H9 (cell line): ENCODE measurements around the gene HYAL2. TPM values are rescaled to one million over a fixed set of nuclear protein-coding genes. Genes with fewer than 3 reads are reported as not detected.
A peak's percentile ranks its signal among the peaks of the same experiment; 100 is the strongest.

Experiments used
- DNase-seq: peaks from one replicate; pipeline ENCODE4 v3.0.0-alpha.2; 2017
- H2AFZ ChIP-seq: one replicate; pipeline ENCODE4 v1.6.1; 2013; ENCODE audit warnings: mild to moderate bottlenecking, low read length, control low read depth, moderate library complexity
- H2AK5ac ChIP-seq: 2 replicates; pipeline ENCODE4 v1.6.1; 2013; ENCODE audit warnings: low read length, control low read depth, mixed read lengths; ENCODE audit not compliant: insufficient read length
- H2BK120ac ChIP-seq: one replicate; pipeline ENCODE4 v1.6.1; 2013; ENCODE audit warnings: low read depth, mild to moderate bottlenecking, low read length, control low read depth, inconsistent platforms; ENCODE audit not compliant: poor library complexity, severe bottlenecking
- H2BK12ac ChIP-seq: 2 replicates; pipeline ENCODE4 v1.6.1; 2013; ENCODE audit warnings: low read length, control low read depth, mixed read lengths, low read depth; ENCODE audit not compliant: insufficient read length
- H2BK15ac ChIP-seq: 2 replicates; pipeline ENCODE4 v1.6.1; 2013; ENCODE audit warnings: low read depth, low read length, control low read depth
- H2BK20ac ChIP-seq: one replicate; pipeline ENCODE4 v1.6.1; 2013; ENCODE audit warnings: low read depth, mild to moderate bottlenecking, low read length, control low read depth, inconsistent platforms; ENCODE audit not compliant: poor library complexity, severe bottlenecking
- H2BK5ac ChIP-seq: 2 replicates; pipeline ENCODE4 v1.6.1; 2013; ENCODE audit warnings: low read length, control low read depth, mixed read lengths; ENCODE audit not compliant: insufficient read length
- H3K14ac ChIP-seq: 2 replicates; pipeline ENCODE4 v1.6.1; 2013; ENCODE audit warnings: low read length, control low read depth; ENCODE audit not compliant: insufficient read depth
- H3K18ac ChIP-seq: 2 replicates; pipeline ENCODE4 v1.6.1; 2013; ENCODE audit warnings: low read depth, mild to moderate bottlenecking, mixed read lengths, low read length, control low read depth; ENCODE audit not compliant: insufficient read length
- H3K23ac ChIP-seq: 2 replicates; pipeline ENCODE4 v1.6.1; 2013; ENCODE audit warnings: low read length, control low read depth, mixed read lengths, low read depth; ENCODE audit not compliant: insufficient read length
- H3K23me2 ChIP-seq: 2 replicates; pipeline ENCODE4 v1.6.1; 2013; ENCODE audit warnings: low read depth, mild to moderate bottlenecking, mixed read lengths, low read length, control low read depth; ENCODE audit not compliant: insufficient read length, poor library complexity, severe bottlenecking
- H3K27ac ChIP-seq: 2 replicates; pipeline ENCODE4 v1.5.1; 2013; ENCODE audit warnings: low read length, control low read depth, mixed read lengths, low read depth; ENCODE audit not compliant: insufficient read length
- H3K27me3 ChIP-seq: 2 replicates; pipeline ENCODE4 v1.6.1; 2013; ENCODE audit warnings: low read length, control low read depth, inconsistent platforms; ENCODE audit not compliant: insufficient read depth
- H3K4ac ChIP-seq: 2 replicates; pipeline ENCODE4 v1.6.1; 2013; ENCODE audit warnings: low read depth, mild to moderate bottlenecking, control low read depth, inconsistent platforms, low read length, moderate library complexity
- H3K4me1 ChIP-seq: 2 replicates; pipeline ENCODE4 v1.6.1; 2013; ENCODE audit warnings: low read length, control low read depth, inconsistent platforms; ENCODE audit not compliant: insufficient read depth
- H3K4me2 ChIP-seq: 2 replicates; pipeline ENCODE4 v1.6.1; 2013; ENCODE audit warnings: low read length, control low read depth, mixed read lengths; ENCODE audit not compliant: insufficient read length, insufficient read depth
- H3K56ac ChIP-seq: 2 replicates; pipeline ENCODE4 v1.6.1; 2013; ENCODE audit warnings: low read depth, mild to moderate bottlenecking, mixed read lengths, low read length, control low read depth; ENCODE audit not compliant: insufficient read length
- H3K79me1 ChIP-seq: 2 replicates; pipeline ENCODE4 v1.6.1; 2013; ENCODE audit warnings: low read depth, mild to moderate bottlenecking, moderate library complexity, low read length, control low read depth, inconsistent platforms; ENCODE audit not compliant: insufficient read depth, poor library complexity, severe bottlenecking
- H3K79me2 ChIP-seq: 2 replicates; pipeline ENCODE4 v1.6.1; 2013; ENCODE audit warnings: low read length, control low read depth, inconsistent platforms; ENCODE audit not compliant: insufficient read depth
- H3K9ac ChIP-seq: 2 replicates; pipeline ENCODE4 v1.6.1; 2013; ENCODE audit warnings: low read length, control low read depth, mixed read lengths; ENCODE audit not compliant: insufficient read length; ENCODE audit errors: extremely low read depth
- H3K9me3 ChIP-seq: one replicate; pipeline ENCODE4 v1.6.1; 2013; ENCODE audit warnings: low read depth, low read length, inconsistent platforms; ENCODE audit not compliant: control insufficient read depth
- H3T11ph ChIP-seq: one replicate; pipeline ENCODE4 v1.6.1; 2013; ENCODE audit warnings: mild to moderate bottlenecking, low read length, control low read depth, inconsistent platforms
- H4K20me1 ChIP-seq: one replicate; pipeline ENCODE4 v1.6.1; 2013; ENCODE audit not compliant: control insufficient read depth, insufficient read length, insufficient read depth
- H4K5ac ChIP-seq: 2 replicates; pipeline ENCODE4 v1.6.1; 2013; ENCODE audit warnings: low read depth, mild to moderate bottlenecking, mixed read lengths, low read length, control low read depth; ENCODE audit not compliant: insufficient read length
- H4K8ac ChIP-seq: replicated peaks from 2 replicates; pipeline ENCODE4 v1.6.1; 2013; ENCODE audit warnings: low read length, control low read depth, mixed read lengths, low read depth; ENCODE audit not compliant: insufficient read length
- H4K91ac ChIP-seq: 2 replicates; pipeline ENCODE4 v1.6.1; 2013; ENCODE audit warnings: low read depth, mild to moderate bottlenecking, moderate library complexity, mixed read lengths, low read length, control low read depth; ENCODE audit not compliant: insufficient read length
- H3K27ac Mint-ChIP-seq, 3 experiments: 2 replicates in 2 of 3; 3 replicates in 1 of 3; pipeline ENCODE4 v1.8.0; 2020 to 2021; ENCODE audit warnings: mixed read lengths in 3 of 3, mild to moderate bottlenecking in 1 of 3, moderate library complexity in 1 of 3
- H3K27me3 Mint-ChIP-seq: 2 replicates; pipeline ENCODE4 v1.8.0; 2021; ENCODE audit warnings: low read depth, mild to moderate bottlenecking, moderate library complexity, mixed read lengths
- H3K36me3 Mint-ChIP-seq, 3 experiments: 2 replicates in 2 of 3; 3 replicates in 1 of 3; pipeline ENCODE4 v1.8.0; 2020 to 2021; ENCODE audit warnings: low read depth in 3 of 3, mixed read lengths in 3 of 3; ENCODE audit not compliant: insufficient read depth in 1 of 3
- H3K4me1 Mint-ChIP-seq, 2 experiments: 2 replicates each; pipeline ENCODE4 v1.8.0; 2020; ENCODE audit warnings: mixed read lengths in 2 of 2
- H3K4me3 Mint-ChIP-seq, 2 experiments: 2 replicates in 1 of 2; 3 replicates in 1 of 2; pipeline ENCODE4 v1.8.0; 2020 to 2021; ENCODE audit warnings: mild to moderate bottlenecking in 2 of 2, mixed read lengths in 2 of 2, moderate library complexity in 1 of 2
- H3K9me3 Mint-ChIP-seq, 2 experiments: 2 replicates in 1 of 2; 3 replicates in 1 of 2; pipeline ENCODE4 v1.8.0; 2020; ENCODE audit warnings: mild to moderate bottlenecking in 2 of 2, mixed read lengths in 2 of 2, moderate library complexity in 1 of 2
- CTCF ChIP-seq: fragments of 200-600 bp; sonication (generic); conservative IDR thresholded peaks from 3 replicates; pipeline ENCODE4 v1.8.0; 2021; ENCODE audit warnings: antibody characterized with exemption, mild to moderate bottlenecking
- WGBS: extraction: QIAGEN DNeasy Blood & Tissue Kit; methylation state at CpG from one replicate; pipeline ENCODE4 v1.1.7; 2013; ENCODE audit warnings: missing lambda C conversion rate, low lambda C conversion rate, mixed read lengths; ENCODE audit not compliant: insufficient read length; ENCODE audit errors: extremely low coverage; 5-methylcytosine and 5-hydroxymethylcytosine counted together
- total RNA-seq: library from RNA; stranded (reverse); gene quantifications from 2 replicates; pipeline ENCODE4 v1.2.1, GENCODE V29; 2021

The HYAL2 gene
- total RNA-seq, 1 experiment from 2014 or later, result 51.9 TPM

GRCh38 chr3:50340448-50341329 lies 18.1 kb upstream of the HYAL2 start, which contains the start of gene RASSF1:
TSS of gene RASSF1 (minus strand) at chr3:50340836. CDS start at chr3:50340805, 31 bp downstream.
- H3K9me3 Mint-ChIP-seq, result no peaks in the 10 kb centered on the region; a peak in 1 of 5 replicates
- Histone ChIP-seq H3K27me3 (peaks cover 19% of the 10 kb centered on the region; the same call in 1 of the 2 replicates), H2BK15ac (no peak within 1 kb of the TSS), H3K4ac (no peak within 1 kb of the TSS), H3K14ac (0 out of 2 replicates have a peak within 1 kb of the TSS, but pooled peaks have one; percentile 0), H4K20me1 (no peaks in the 10 kb centered on the region), H2BK20ac (no peak within 1 kb of the TSS), H2BK5ac (no peak within 1 kb of the TSS), H3K9me3 (no peaks in the 10 kb centered on the region), H3K23me2 (peaks cover 28% of the 10 kb centered on the region), H3K23ac (no peak within 1 kb of the TSS), H3K27ac (no peak within 1 kb of the TSS), H3K4me2 (peak within 1 kb of the TSS; percentile 61), H2AFZ (no peak within 1 kb of the TSS), H3T11ph (no peak within 1 kb of the TSS), H3K9ac (no peak within 1 kb of the TSS), H4K5ac (no peak within 1 kb of the TSS), H3K4me1 (no peaks in the 10 kb centered on the region; the same call in 1 of the 2 replicates), H3K18ac (no peak within 1 kb of the TSS), H3K79me1 (no peaks in the 10 kb centered on the region), H2AK5ac (no peak within 1 kb of the TSS), H4K8ac (no peak within 1 kb of the TSS), H4K91ac (no peak within 1 kb of the TSS), H2BK12ac (no peak within 1 kb of the TSS), H3K79me2 (peaks cover 5% of the 10 kb centered on the region; the same call in 1 of the 2 replicates), H2BK120ac (no peak within 1 kb of the TSS), H3K56ac (no peak within 1 kb of the TSS)
- no peaks in the 10 kb centered on the region; a peak in 3 of 7 replicates for H3K36me3 Mint-ChIP-seq
- peak; percentile 60 for DNase-seq
- H3K4me1 Mint-ChIP-seq, result peaks cover 24 to 34% of the 10 kb centered on the region in 2 experiments
- H3K4me3 Mint-ChIP-seq, result peak within 1 kb of the TSS; percentile 51 to 72
- TF ChIP-seq CTCF, result no peak
- no CpG with 5 or more reads among the region's 85 CpGs for WGBS
- H3K27ac Mint-ChIP-seq, result no peak within 1 kb of the TSS
- H3K27me3 Mint-ChIP-seq, result peaks cover 70% of the 10 kb centered on the region
